HG03097 (cell line): ENCODE data around the gene FAM219A.
"Not testable (repeated sequence)": the region's sequence is repeated elsewhere in the genome, so short reads cannot be mapped to it uniquely, and the experiment has no call there.

Experiments used
- ATAC-seq: cut with Tn5 transposase; IDR thresholded peaks from one replicate; pipeline ENCODE4 v1.9.1; 2021; ENCODE audit not compliant: unreplicated experiment, low FRiP score

Gene FAM219A

GRCh38 chr9:34446951-34447350 lies 11.4 kb downstream of the FAM219A start:
- ATAC-seq: no peak

- ATAC-seq: no peak
Measured at GRCh38 chr9:34446468-34446891, 11.9 kb downstream of the FAM219A start.

- ATAC-seq: no peak
Measured at GRCh38 chr9:34443976-34444375, 14.4 kb downstream of the FAM219A start.

- ATAC-seq: no peak
Measured at GRCh38 chr9:34443533-34443932, 14.8 kb downstream of the FAM219A start.

- no peak for ATAC-seq
Measured at GRCh38 chr9:34442770-34443169, 15.6 kb downstream of the FAM219A start.

- ATAC-seq: no peak
Measured at GRCh38 chr9:34440017-34440416, 18.4 kb downstream of the FAM219A start.

- ATAC-seq: not testable (repeated sequence)
Measured at GRCh38 chr9:34438465-34438864, 19.9 kb downstream of the FAM219A start.

- not testable (repeated sequence) for ATAC-seq
Measured at GRCh38 chr9:34437926-34438307, 20.5 kb downstream of the FAM219A start.

GRCh38 chr9:34437006-34437925 lies 21.1 kb downstream of the FAM219A start:
- no peak for ATAC-seq

- ATAC-seq: no peak
Measured at GRCh38 chr9:34431667-34432066, 26.7 kb downstream of the FAM219A start.

- no peak for ATAC-seq
Measured at GRCh38 chr9:34430843-34431437, 27.4 kb downstream of the FAM219A start.

- no peak for ATAC-seq
Measured at GRCh38 chr9:34428325-34428958, 29.9 kb downstream of the FAM219A start.

- no peak for ATAC-seq
Measured at GRCh38 chr9:34426347-34427074, 31.9 kb downstream of the FAM219A start.

GRCh38 chr9:34419716-34420504 lies 38.5 kb downstream of the FAM219A start:
- ATAC-seq: no peak

GRCh38 chr9:34417734-34418133 lies 40.6 kb downstream of the FAM219A start:
- no peak for ATAC-seq

- no peak for ATAC-seq
Measured at GRCh38 chr9:34413231-34413852, 45.0 kb downstream of the FAM219A start.

GRCh38 chr9:34412336-34412735 lies 46.0 kb downstream of the FAM219A start:
- no peak for ATAC-seq

- no peak for ATAC-seq
Measured at GRCh38 chr9:34409154-34409553, 49.2 kb downstream of the FAM219A start.

- ATAC-seq: no peak
Measured at GRCh38 chr9:34408173-34408572, 50.2 kb downstream of the FAM219A start.

- no peak for ATAC-seq
Measured at GRCh38 chr9:34406219-34406618, 52.2 kb downstream of the FAM219A start.
